ENCODE measurements around the gene JMJD7. TPM values are rescaled to one million over a fixed set of nuclear protein-coding genes. Genes with fewer than 3 reads are reported as not detected.

JMJD7 gene
- total and polyA plus RNA-seq, 8 donors, result 6.5 to 16.8 (median 10.5) TPM

DNA sequence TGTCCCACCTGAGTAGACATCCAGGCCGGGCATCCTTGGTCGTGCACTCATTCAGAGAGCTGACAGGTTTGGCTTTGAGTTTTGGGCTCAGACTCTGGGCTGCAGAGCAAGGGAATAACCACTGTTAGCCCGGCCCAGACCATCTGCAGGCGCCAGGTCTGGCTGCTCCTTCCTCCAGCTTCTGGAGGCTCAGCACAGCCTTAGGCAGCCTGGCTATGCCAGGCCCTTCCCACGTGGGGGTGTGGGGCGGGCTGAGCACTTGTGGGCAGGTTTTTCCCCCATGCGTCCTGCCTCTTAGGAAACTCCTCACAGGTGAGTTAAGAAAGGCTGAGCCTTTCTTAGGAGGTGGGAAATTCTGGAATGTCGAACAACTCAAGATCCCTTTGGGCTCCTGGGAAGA, 22.0 kb downstream of the JMJD7 start:
- WGBS, 2 donors, result 44 to 49% methylated on average over 8 of the region's 8 CpGs
- Histone ChIP-seq H3K4me3 (no peak overlapping the region), H3K4me1 (no peaks in the 10 kb centered on the region), H3K36me3 (peaks cover 0 to 23% (median 4%) of the 10 kb centered on the region in 3 donors), H3K27me3 (no peaks in the 10 kb centered on the region), H3K9me3 (no peaks in the 10 kb centered on the region), H3K27ac (no peak overlapping the region)
- ATAC-seq, result peak; percentile 68 to 80 (median 74)
- TF ChIP-seq, protein P1, sequence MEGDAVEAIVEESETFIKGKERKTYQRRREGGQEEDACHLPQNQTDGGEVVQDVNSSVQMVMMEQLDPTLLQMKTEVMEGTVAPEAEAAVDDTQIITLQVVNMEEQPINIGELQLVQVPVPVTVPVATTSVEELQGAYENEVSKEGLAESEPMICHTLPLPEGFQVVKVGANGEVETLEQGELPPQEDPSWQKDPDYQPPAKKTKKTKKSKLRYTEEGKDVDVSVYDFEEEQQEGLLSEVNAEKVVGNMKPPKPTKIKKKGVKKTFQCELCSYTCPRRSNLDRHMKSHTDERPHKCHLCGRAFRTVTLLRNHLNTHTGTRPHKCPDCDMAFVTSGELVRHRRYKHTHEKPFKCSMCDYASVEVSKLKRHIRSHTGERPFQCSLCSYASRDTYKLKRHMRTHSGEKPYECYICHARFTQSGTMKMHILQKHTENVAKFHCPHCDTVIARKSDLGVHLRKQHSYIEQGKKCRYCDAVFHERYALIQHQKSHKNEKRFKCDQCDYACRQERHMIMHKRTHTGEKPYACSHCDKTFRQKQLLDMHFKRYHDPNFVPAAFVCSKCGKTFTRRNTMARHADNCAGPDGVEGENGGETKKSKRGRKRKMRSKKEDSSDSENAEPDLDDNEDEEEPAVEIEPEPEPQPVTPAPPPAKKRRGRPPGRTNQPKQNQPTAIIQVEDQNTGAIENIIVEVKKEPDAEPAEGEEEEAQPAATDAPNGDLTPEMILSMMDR (IDR thresholded peaks at IDR 0.05), result no peak
- intact Hi-C loops (cut with DNase I), result no loop called here
- DNase-seq, result peak in 4 of 6 donors; percentile 36 to 66 (median 56)
- FAIRE-seq, result no peak

DNA sequence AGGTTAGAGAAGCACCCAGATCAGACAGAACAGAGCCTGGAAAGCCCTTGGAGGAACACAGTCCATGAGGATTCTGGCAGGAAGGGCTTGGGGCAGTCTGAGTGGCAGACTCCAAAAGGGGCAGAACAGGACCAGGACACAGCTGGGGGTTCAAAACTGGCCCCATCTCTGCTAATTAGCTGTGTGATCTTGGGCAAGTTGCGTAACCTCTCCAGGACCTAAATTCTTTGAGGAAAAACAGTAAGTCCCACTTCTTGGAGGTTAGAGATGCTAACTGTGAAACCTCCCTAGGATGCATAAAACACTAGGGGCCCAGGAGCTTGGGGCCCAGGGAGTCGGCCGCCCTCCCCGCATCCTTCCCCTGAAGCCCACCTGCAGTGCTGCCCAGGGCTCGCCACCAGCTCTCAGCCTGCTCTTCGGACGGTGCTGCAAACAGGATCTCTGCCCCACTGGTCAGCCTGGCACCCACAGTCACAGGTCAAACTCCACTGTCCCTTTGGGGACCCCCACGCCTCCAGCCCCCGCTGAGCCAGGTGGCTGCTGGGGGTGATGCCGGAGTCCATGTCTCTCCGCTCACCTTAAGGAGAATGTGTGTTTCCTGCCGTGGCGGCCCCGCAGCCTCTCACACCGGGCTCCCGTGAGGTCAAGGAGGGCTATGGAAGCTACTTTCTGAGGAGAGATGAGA, 22.7 kb downstream of the JMJD7 start:
- ATAC-seq, result peak in 2 of 4 donors; percentile 3
- no peak overlapping the region for H3K27ac ChIP-seq
- no peaks in the 10 kb centered on the region for H3K27me3 ChIP-seq
- WGBS, 2 donors, result 50 to 65% methylated on average over 16 of the region's 16 CpGs
- TF ChIP-seq, protein P1 (IDR thresholded peaks at IDR 0.05), result no peak
- no peak for DNase-seq
- peaks cover 0 to 23% (median 4%) of the 10 kb centered on the region in 3 donors for H3K36me3 ChIP-seq
- no peak for FAIRE-seq
- no peaks in the 10 kb centered on the region for H3K4me1 ChIP-seq
- H3K9me3 ChIP-seq, result no peaks in the 10 kb centered on the region
- intact Hi-C loops (cut with DNase I), result no loop called here
- no peak overlapping the region for H3K4me3 ChIP-seq

DNA sequence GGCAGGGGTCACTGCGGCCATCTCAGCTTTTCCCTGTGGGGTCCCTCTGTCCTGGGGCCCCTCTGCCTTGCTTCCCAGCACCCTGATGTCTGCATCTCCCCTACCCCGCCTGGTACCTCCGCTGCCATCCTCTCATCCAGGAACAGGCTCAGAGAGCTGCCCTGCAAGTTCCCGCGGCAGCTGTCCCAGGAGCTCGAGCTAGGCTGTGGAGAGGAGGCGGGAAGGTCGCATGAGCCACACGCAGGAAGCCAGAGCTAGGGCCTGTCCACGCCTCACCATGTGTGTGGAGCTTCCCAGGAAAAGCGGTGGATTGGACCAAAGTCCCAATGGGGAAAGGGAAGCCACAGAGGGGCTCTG, 23.3 kb downstream of the JMJD7 start:
- intact Hi-C loops (cut with DNase I), result no loop called here
- FAIRE-seq (no peak), DNase-seq (no peak), ATAC-seq (peak in 2 of 4 donors; percentile 17 to 36)
- Histone ChIP-seq H3K36me3 (peaks cover 0 to 21% (median 4%) of the 10 kb centered on the region in 3 donors), H3K4me3 (no peak overlapping the region), H3K4me1 (no peaks in the 10 kb centered on the region), H3K9me3 (no peaks in the 10 kb centered on the region), H3K27me3 (no peaks in the 10 kb centered on the region), H3K27ac (no peak overlapping the region)
- TF ChIP-seq, protein P1 (IDR thresholded peaks at IDR 0.05), result no peak
- WGBS, 2 donors, result 21 to 25% methylated on average over 11 of the region's 11 CpGs

DNA sequence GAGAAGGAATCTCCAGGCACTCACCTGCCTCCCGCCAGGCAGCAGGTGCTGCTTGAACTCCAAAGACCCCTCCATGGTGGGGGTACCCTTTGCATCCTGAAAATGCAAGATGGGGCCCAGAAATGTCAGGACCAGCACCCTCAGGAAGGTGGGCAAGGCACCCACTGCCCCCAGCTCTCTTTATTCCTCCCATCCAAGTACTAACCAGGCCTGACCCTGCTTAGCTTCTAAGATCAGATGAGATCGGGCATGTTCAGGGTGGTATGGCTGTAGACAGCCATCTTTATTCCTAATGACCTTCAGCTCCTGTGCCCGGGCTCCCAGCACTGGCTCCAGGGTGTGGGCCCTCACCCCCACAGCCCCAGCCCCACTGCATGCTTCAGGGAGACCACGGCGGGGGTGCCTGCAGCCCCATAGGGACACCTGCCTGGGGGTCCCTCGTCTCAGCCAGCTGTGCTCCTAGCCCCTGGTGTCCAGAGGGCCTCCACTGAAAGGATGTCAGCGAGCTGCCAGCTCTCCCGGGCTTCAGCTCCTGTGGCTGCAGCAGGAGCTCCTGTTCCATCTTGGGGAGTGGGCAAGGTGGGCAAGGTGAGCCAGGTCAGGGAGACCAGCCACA, 24.0 kb downstream of the JMJD7 start:
- intact Hi-C loops (cut with DNase I), result no loop called here
- Histone ChIP-seq H3K4me3 (no peak overlapping the region), H3K27me3 (no peaks in the 10 kb centered on the region), H3K4me1 (no peaks in the 10 kb centered on the region), H3K9me3 (no peaks in the 10 kb centered on the region), H3K27ac (no peak overlapping the region), H3K36me3 (peaks cover 0 to 14% (median 4%) of the 10 kb centered on the region in 3 donors)
- DNase-seq (no peak), FAIRE-seq (no peak), ATAC-seq (no peak)
- TF ChIP-seq, protein P1 (IDR thresholded peaks at IDR 0.05), result no peak
- 74 to 78% methylated on average over 8 of the region's 8 CpGs for WGBS, 2 donors

Measured in pancreas (tissue), 10 donors.